Stomach (tissue), 4 donors: ENCODE results near the gene ADSS1.

Source experiments
- CTCF ChIP-seq, 7 experiments: fragments of 450-650 bp in 4 of 7; fragments of 200-600 bp in 3 of 7; sonication (generic) in 3 of 7; IDR thresholded peaks; one replicate each; pipeline ENCODE4 v1.5.1; 2016 to 2019; ENCODE audit warnings: antibody characterized with exemption in 7 of 7, control low read depth in 2 of 7, mild to moderate bottlenecking in 1 of 7
- POLR2A ChIP-seq, 4 donors: fragments of 450-650 bp; IDR thresholded peaks; one replicate each; pipeline ENCODE4 v1.6.1; 2016; ENCODE audit warnings: antibody characterized with exemption in 4 of 4, control low read depth in 2 of 4, mild to moderate bottlenecking in 1 of 4, moderate library complexity in 1 of 4

GRCh38 chr14:104706733-104707607, 17.1 kb upstream of the ADSS1 start:
- TF ChIP-seq POLR2A (IDR thresholded peaks at IDR 0.05) (no peak), CTCF (IDR thresholded peaks at IDR 0.05) (no peak)
